ENCODE results near the gene AGAP4.
"Not testable (repeated sequence)": the region's sequence is repeated elsewhere in the genome, so short reads cannot be mapped to it uniquely, and the experiment has no call there.

Gene AGAP4

DNA sequence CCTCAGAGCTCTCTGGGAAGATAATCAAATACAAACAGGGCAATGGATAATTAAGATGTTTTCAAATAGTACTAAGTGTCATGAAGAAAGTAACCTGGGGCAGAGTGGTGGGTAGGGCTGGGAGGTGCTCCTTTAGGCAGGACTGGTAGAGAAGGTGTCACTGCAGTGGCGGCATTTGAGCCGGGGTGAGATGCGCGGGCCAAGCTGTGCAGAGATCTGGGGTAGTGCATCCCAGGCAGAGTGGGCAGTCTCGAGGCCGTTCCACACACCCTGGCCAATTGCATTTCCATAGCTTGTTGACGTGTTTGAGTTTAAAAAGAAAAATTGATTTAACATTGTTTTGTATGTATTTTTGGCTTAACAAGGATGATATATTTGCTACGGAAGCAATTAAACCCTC lies 57.3 kb downstream of the AGAP4 start:
- DNase-seq, result not testable (repeated sequence)

DNA sequence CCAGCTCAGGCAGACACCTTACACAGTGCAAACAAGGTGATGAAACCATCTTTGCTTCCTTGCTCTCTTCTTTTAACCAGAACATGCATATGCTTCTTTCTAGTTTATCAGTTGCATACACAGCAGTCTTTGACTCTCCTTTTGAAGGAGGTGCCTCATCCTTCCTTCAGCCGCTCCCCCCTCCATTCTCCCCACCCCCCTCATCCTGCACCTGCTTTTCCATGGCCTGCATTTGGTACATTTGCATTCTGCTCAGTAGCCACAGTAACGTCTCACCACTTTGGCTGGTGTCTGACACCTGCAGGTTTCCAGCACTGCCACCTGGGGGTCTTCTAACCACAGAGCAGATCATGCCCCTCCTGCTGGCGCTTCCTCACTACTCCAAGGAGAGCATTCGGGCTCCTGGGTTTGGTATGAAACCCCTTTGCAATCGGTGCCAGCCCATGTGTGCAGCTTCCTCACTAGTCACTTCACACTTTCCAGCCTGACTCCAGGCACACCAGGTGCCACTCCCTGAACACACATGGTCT lies 60.0 kb downstream of the AGAP4 start:
- not testable (repeated sequence) for DNase-seq

DNA sequence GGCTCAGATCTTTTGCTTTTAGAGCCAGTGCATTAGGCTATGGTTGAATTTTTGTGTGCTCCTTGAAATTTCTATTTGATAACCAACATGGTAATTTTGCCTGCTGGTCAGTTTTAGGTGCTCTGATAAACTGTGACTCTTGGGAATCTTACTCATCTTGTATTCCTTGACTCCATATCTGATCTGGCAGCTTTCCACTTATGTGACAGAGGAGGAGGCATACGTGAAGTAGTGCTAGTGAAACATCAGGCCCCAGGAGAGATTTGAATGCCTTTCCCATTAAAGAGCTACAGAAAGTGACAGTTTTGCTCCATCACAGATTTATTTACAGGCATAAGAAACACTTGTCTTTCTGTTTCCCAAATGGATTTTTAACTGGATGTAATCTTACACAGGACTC lies 61.1 kb downstream of the AGAP4 start:
- not testable (repeated sequence) for DNase-seq
